Stimulated activated CD8-positive, alpha-beta memory T cell treated with anti-CD3 and anti-CD28 coated beads, Interleukin-4, amount 100 ng/mL, for 1 hour (primary cell): ENCODE data around the gene ITPR2.
"Not testable (repeated sequence)": the region's sequence is repeated elsewhere in the genome, so short reads cannot be mapped to it uniquely, and the experiment has no call there.

Experiments used
- DNase-seq, 2 donors: peaks; one replicate each; pipeline ENCODE4 v3.0.0-alpha.2; 2020; ENCODE audit warnings: low read depth in 2 of 2, low spot score in 1 of 2

The ITPR2 gene

DNA sequence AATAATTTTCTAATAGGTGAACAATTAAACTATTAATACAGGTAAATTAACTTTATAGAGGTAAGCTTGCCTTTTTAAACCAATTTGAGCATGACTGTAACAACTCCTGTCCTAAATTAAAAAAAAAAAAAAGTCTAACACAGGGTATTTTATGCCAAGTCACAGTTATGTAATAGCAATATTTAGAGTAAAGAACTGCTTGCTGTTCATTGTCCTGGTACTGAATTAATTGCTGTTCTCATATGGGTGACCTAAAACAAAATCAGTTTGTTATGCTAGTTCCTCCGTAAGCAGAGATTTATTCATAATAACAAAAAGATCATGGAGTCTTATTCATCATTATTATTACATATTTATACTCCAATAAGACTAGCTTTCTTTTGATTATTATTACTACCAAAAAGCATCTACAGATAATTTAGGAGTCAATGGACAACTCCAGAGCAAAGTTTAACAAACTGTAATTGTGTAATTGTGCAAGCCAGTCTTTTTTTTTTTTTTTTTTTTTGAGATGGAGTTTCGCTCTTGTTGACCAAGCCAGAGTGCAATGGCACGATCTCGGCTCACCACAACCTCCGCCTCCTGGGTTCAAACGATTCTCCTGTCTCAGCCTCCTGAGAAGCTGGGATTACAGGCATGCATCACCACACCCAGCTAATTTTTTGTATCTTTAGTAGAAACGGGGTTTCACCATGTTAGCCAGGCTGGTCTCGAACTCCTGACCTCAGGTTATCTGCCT is 98.3 kb downstream of the ITPR2 start:
- DNase-seq = no peak

DNA sequence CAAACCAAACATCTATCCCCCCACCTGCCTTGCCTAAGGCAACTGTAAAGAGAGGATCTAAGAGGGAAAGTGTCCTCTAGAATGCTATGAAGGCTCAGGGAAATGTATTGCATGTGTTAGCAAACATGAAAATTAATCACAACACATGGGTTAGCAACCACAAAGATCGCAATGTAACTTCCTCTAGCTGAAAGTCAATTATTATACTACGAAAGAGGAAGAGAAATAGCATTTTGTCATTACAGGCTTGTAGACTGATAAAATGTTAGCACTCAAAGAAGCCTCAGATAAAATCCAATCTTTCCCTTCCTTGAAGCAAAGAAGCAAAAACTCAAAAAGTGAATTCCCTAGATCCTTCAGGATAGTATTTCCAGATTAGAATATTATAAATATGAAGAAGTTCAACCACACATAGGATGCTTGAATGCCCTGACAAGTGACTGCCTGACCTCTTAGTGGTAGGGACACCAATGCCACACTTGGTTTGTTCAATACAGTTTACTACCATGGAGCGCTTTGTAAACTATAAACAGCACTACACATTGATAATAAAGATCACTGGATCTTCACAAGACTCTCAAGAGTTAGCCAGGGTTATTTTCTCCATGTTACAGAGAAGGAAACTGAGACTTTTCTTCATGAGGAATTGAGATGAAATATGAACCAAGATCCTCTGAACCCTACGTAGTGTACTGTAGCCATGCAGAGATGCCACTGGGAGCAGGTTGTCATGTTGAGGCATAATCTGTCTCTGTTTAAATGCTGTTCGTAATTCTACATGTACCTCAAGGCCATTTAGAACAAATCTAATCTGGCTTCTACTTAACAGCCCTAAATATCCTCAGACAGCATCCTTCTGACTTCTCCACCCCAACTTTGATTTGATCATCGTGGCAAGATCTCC is 100.7 kb downstream of the ITPR2 start:
- DNase-seq = no peak

DNA sequence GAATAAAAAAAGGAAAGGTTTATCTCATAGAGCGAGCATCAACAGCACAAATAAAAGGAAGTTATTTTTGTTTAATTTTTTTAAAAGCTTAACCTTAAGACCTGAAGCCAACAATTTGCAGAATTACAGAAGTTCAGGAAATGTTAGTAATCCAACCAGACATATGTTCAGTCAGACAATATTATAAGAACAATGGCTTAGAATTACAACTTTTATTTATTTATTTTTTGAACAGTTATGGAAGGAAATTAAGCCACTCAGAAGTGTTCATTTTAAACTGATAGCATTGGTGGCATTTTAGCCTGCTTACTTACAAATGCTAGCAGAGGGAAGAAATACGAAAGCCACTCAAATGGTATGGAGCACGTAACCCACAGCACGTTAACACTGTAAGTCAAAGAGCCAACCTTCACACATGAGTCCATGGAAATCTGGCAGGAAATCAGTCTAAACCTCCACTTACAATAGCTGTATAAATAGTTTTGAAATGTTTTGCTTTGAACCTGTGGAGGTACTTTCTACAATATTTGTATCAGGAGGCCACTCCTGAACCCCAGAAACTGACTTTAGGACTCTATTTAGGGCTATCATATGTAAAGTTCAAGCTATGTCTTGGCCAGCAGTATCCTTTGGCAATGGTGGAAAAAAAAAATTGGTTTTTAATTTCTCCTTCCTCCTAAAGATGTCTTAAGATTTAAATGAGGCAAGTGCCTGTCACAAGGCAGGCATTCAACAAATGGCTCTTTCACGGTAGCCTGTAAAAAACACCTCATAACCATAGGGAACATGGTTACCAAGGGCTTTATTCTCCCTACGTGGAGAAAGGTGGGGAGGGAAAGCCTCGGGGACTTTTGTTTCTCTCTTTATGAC is 102.3 kb downstream of the ITPR2 start:
- DNase-seq = no peak

DNA sequence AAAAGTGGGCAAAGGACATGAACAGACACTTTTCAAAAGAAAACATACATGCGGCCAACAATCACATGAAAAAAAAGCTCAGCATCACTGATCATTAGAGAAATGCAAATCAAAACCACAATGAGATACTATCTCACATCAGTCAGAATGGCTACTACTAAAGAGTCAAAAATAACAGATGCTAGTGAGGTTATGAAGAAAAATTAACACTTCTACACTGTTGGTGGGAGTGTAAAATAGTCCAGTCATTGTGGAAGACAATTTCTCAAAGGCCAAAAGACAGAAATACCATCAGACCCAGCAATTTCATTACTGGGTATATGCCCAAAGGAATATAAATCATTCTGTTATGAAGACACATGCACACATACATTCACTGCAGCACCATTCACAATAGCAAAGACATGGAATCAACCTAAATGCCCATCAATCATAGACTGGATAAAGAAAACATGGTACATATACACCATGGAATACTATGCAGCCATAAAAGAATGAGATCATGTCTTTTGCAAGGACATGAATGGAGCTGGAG is 103.8 kb downstream of the ITPR2 start:
- DNase-seq = not testable (repeated sequence)

DNA sequence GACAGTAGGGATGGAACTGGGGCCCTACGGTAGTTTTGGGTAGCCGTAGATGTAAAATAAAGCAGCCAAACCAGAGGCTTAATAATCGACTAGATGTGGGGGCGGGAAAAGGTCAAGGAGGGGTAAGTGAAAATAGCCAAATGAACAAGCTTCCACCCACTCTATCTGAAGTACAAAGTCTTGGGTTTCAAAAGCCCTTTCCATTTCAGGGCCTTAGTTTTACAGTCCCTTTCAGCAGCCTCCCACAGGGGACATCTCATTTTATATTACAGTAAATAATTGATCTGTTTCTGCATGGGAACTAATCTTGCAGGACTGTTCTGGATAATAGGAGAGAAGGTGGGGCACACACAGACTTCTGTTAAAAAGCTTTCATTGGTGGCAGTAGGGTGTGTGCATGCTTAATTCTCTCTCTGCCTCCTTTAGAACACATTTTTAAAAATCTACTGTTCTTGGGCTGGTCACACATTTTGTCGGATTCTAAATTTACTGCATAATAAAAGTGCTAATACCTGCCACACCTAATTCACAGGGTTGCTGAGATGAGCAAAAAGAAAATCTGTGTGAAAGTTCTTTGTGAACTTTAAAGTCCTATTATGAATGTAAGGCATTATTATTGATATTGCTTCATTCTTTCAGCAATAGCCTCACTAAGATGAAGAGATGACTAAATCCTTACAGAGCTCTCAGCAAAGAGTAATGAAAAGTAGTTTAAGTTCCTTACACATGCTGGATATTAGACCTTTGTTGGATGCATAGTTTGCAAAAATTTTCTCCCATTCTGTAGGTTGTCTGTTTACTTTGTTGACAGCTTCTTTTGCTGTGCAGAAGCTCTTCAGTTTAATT is 104.6 kb downstream of the ITPR2 start:
- DNase-seq = no peak

DNA sequence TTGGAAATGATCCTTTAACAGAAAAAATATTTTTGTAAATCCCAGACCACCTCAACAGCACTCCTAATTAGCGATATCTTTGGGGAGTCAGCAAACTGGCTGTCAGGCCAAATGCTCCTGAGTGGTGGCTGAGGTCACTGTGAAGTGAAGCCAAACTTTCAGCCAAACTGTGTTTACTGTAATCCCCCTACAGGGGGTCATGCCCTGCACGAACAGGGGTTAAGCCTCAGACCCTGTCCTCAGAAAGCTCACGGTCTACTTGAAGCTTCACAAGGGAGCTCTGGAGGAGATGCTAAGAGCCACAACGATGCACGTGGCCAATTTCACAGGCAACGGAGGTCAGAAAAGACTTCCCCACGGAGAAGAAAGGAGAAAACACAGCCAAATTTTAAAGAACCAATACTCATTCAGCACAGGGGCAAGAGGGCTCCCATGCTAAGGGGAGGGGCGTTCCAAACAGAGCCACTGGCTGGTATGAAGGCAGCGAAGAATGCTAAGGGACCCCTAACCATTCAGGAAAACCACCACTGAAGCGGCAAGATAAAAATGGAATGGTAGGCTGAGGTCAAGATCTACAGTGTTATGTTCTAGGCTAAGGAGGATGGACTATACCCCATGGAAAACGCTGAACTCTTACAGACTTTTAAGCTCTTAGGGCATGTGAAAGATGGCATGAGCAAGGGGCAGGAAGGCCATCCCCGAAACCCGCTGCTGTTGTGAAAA is 105.4 kb downstream of the ITPR2 start:
- no peak for DNase-seq

DNA sequence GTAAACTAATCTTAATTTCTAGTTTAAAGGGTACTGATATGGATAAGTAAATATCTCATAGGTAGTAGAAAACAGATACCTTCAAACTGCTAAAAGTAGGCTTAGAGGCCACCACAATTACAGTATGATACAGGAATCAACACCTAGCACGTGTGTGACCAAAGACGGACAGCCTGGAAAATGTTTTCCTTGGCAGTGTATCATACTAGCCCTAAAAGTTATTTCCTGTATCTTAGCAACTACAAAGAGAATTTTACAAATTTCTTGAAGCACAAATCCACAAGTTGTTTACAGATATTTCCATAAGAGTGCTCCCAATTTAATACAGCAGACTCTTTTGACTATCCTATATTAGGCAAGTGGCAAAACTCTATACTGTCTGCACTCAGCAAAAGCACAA is 106.0 kb downstream of the ITPR2 start:
- DNase-seq = no peak

DNA sequence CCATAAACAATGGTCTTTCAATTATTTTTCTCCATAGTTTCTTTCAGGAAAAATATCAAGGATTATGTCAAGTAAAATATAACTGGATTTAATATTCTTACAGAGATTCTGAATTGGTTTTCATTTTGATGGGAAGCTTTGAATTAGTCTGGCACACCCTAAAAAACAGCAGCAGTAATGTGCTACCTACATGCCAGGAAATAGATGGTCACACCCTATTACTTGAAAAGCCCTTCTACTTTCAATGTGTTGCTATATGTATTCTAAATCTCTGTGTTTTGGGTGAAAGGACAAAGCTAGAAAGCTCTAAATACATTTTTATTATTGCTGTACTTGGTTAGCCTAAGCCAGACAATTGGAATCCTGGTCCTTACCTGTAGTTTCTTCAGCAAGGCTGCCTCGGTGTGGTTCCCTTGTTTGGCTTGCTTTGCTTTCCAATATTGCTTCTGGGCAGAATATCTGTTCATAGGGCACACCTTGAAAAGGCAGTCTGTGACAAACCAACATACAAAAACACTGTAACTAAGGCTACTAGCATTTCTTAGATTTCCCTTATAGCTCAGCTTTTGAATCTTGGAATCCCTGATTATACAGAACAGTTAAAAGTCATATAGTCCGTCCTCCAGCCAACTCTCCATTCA is 107.6 kb downstream of the ITPR2 start:
- DNase-seq = no peak

DNA sequence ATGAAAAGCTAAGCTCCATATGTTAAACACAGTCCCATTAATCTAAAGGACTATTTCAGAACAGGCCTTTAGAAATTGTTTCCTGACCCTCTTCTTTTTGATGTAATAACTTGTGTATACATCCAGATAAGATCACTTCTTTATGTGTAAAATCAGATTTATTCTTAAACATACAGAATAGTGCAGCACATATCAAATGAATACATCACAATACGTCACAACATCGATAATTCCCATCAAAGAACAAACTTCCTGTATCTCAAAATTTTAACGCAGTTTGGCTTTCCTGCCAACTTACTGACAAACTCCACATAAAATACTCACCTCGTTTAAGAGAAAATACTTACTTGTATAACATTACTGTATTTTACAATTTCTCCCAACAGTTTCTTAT is 108.7 kb downstream of the ITPR2 start:
- DNase-seq = no peak

DNA sequence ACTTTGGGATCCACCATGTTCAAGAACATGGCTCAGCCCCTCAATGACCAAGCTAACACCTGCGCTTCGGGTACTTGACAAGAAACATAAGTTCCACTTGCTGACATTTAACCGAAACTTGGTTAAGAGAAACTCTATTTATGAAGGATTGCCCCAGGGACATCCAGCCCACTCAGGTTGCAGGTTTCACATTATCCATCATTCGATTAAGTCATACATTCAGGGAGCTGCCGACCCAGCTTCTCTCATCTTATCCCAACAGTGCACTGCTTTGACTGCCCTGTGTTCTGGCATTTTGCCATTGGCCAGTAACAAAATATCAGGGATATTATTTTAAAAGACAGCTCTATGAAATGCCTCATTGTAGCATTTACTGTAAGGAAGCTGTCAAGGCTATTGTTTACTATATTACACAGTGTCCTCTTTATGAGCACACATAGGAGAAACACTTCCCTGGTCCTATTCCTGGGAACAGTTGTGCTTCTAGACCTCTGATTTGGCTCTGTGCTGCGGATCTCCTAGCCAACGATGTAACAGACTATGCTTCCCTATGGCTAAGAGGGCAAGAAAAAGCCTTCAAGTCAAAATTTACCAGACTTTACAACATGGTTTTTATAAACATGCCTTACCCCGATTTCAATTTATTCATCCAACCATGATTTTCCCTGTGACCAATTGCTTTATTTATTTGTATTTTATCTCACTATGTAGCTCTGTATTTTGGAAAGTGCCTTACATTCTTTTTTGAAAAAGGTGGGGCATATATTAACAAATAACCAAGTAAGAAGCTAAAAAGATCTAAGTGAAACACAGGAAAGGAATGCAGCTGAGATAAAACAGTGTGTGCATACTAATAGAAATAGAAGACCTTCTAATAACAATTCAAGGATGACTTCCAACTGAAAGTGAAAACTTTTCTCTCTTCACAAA is 109.3 kb downstream of the ITPR2 start:
- no peak for DNase-seq

DNA sequence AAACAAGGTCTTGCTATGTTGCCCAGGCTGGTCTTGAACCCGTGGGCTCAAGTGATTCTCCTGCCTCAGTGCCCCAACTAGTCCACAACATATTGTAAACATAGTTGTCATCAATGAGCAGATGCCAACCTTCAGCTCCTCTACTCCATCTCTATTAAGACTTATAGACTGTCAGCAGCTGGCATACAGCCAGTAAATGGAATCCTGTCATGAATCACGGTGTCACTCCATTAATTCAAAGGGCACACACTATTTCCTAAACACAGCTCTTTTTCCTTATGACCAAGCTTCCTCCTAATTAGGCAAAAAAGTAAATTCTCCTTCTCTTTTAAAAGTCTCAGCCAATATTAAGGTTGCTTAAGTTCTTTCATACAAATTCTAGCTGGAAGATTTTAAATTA is 111.2 kb downstream of the ITPR2 start:
- DNase-seq = no peak

DNA sequence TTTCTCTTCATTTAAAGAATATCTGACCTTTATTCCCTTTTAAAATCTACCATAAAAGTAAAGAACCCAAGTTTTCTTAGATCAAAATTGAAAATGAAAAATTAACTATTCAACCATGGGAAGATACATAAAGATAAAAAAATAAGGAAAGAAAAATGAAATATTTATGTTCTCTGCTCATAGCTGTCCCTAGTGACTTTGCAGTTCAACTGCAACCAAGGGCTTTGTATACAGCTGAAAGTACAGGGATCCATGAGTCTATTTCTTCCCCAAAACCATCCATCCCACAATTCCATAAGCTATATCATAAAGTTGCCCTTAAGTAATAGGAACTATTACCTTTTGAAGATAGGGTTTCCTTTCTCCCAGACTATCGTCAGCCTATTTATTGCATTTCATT is 113.1 kb downstream of the ITPR2 start:
- no peak for DNase-seq

DNA sequence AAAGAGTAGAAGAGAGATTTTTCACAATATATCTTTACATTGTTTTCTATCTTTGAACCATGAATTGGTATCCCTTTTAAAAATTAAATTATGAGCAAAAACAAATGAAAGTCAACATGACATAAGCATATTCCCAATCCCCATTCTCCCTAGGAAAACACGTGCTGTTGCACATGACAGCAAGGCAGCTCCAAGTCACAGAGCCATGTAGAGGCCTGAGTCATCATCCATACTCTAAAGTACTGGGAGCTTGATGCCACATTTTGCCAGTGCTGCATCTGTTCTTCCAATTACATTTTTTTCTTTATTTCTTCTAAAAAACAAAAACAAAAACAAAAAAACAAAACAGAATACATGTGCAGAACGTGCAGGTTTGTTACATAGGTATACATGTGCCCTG is 115.2 kb downstream of the ITPR2 start:
- DNase-seq = no peak

DNA sequence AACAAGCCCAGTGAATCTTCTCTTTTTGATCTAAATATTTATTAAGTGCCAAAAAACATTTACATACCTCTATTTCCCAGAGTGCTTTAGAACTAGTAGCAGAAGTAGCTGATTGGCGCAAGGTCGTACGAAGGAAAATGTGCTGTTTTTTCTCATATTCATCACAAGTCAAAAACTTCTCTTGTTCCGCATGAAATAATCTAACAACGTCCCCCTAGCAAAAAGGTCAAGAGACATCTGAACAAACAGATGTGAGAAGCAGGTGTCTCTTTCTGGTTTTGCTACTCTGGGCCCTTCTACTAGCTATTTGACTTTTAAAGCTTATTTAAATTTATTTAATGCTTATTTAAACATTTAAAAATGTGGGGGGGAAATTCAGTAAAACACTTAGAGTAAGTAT is 117.8 kb downstream of the ITPR2 start:
- no peak for DNase-seq

DNA sequence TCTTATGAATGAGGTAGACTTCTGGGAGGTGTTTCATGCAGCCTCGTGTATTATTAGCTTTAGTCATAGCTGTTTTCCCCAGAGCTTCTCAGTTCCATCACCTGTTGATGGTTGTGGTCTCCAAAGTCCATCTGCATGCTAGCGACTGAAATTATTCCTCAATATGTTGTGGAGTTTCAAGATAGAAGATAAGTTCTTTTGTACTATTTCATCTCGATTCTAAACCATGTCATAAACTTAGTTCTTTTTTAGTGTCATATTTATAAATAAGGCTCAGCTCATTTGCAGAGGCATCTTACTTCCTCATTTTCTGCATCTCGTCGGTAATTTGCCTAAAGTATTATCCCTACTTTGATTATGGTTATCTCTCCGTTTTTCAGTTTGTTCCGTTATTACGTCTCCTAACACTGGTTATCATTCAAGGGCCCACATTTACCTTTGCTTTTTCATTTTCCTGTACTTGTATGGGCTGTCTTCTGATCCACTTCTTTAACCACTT is 119.1 kb downstream of the ITPR2 start:
- no peak for DNase-seq

DNA sequence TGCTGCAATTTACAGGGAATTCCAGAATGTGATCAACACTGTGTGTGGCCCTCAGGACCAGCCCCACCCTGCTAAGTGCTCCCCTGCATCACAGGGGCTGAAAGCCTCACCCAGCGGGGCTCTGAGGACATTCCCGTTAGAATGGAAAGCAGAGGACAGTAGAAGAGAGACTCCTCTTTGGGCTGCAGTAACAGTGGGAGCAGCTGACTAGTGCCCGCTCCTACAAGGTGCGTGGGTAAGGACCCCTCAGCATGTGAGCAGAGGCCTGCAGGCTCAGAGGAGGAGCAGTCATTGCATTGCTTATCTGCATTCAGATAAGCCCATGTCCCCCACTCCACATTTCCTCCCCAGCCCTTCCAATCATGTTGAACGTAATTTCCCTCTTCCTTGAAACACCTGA is 120.1 kb downstream of the ITPR2 start:
- DNase-seq = no peak

DNA sequence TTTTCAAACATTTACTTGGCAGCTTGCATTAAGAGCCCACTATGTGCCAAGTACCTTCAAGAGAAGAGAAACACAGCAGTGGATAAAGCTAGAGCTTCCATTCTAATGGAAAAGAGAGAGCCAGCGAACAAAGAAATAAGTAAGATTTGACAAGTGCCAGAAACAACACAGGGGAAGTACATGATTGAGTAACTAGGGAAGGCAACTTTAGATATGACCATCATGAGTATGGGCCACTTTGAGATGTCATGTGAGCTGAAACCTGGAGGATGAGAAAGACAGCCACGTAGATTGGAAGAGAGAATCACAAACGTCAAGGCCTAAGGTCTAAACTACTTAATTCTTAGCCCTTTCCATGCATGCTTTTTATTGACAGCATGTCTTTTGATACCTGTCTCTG is 121.4 kb downstream of the ITPR2 start:
- DNase-seq = no peak

DNA sequence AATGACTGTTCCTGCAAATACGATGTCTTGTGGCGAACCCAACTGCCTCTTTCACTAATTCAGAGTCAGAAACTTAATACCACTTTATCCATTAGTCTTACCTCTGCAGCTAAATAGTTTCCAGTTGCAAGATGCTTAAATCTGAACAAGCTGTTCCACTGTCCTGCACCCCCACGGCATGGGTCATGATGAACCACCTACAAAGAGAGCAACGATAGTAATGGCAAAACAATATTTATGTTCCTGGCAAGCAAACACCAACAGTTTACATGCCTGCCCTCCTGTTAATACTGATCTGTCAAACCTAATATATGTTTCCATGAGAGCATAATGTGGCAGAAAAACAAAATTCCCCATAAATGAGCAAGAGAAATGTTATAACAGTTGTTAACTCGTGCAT is 121.9 kb downstream of the ITPR2 start:
- DNase-seq = no peak
